ENCODE measurements around the gene CARD11. TPM values are rescaled to one million over a fixed set of nuclear protein-coding genes. Genes with fewer than 3 reads are reported as not detected.

The CARD11 gene
- total RNA-seq, 1 donor from 2014 or later = 9.3 TPM

GRCh38 chr7:2929321-2930201 lies 114.1 kb downstream of the CARD11 start:
- no peak for TF ChIP-seq CTCF (IDR thresholded peaks at IDR 0.05; ENCODE audit: unreplicated experiment)
- Mint-ChIP-seq H3K9me3 (no peaks in the 10 kb centered on the region), H3K4me3 (no peak overlapping the region), H3K4me1 (peaks cover 2% of the 10 kb centered on the region), H3K27ac (no peak overlapping the region), H3K27me3 (ENCODE audit: low read depth) (no peaks in the 10 kb centered on the region), H3K36me3 (no peaks in the 10 kb centered on the region)
- DNase-seq (ENCODE audit: low spot score in 2 of 2, unreplicated experiment in 2 of 2) = no peak

GRCh38 chr7:2928613-2929311 lies 114.9 kb downstream of the CARD11 start:
- no peak for TF ChIP-seq CTCF (IDR thresholded peaks at IDR 0.05; ENCODE audit: unreplicated experiment)
- no peak overlapping the region for H3K27ac Mint-ChIP-seq
- H3K4me1 Mint-ChIP-seq = peaks cover 2% of the 10 kb centered on the region
- DNase-seq (ENCODE audit: low spot score in 2 of 2, unreplicated experiment in 2 of 2) = no peak
- H3K4me3 Mint-ChIP-seq = no peak overlapping the region
- H3K27me3 Mint-ChIP-seq (ENCODE audit: low read depth) = no peaks in the 10 kb centered on the region
- H3K9me3 Mint-ChIP-seq = no peaks in the 10 kb centered on the region
- no peaks in the 10 kb centered on the region for H3K36me3 Mint-ChIP-seq

- peaks cover 2% of the 10 kb centered on the region for H3K4me1 Mint-ChIP-seq
- DNase-seq (ENCODE audit: low spot score in 2 of 2, unreplicated experiment in 2 of 2) = no peak
- H3K27me3 Mint-ChIP-seq (ENCODE audit: low read depth) = no peaks in the 10 kb centered on the region
- H3K27ac Mint-ChIP-seq = no peak overlapping the region
- no peak for TF ChIP-seq CTCF (IDR thresholded peaks at IDR 0.05; ENCODE audit: unreplicated experiment)
- no peaks in the 10 kb centered on the region for H3K36me3 Mint-ChIP-seq
- no peaks in the 10 kb centered on the region for H3K9me3 Mint-ChIP-seq
- no peak overlapping the region for H3K4me3 Mint-ChIP-seq
Measured at GRCh38 chr7:2928256-2928612, 115.4 kb downstream of the CARD11 start.

GRCh38 chr7:2927592-2927991 lies 116.1 kb downstream of the CARD11 start:
- no peaks in the 10 kb centered on the region for H3K9me3 Mint-ChIP-seq

GRCh38 chr7:2926896-2927405 lies 116.7 kb downstream of the CARD11 start:
- TF ChIP-seq CTCF (IDR thresholded peaks at IDR 0.05; ENCODE audit: unreplicated experiment) = no peak
- H3K27ac Mint-ChIP-seq = no peak overlapping the region
- H3K4me3 Mint-ChIP-seq = no peak overlapping the region
- H3K36me3 Mint-ChIP-seq = no peaks in the 10 kb centered on the region
- H3K4me1 Mint-ChIP-seq = peaks cover 2% of the 10 kb centered on the region
- DNase-seq (ENCODE audit: low spot score in 2 of 2, unreplicated experiment in 2 of 2) = no peak
- no peaks in the 10 kb centered on the region for H3K9me3 Mint-ChIP-seq
- no peaks in the 10 kb centered on the region for H3K27me3 Mint-ChIP-seq (ENCODE audit: low read depth)

More at GRCh38 chr7:2927592-2927991, 116.1 kb downstream of the CARD11 start:
- no peak for DNase-seq (ENCODE audit: low spot score in 2 of 2, unreplicated experiment in 2 of 2)
- H3K27me3 Mint-ChIP-seq (ENCODE audit: low read depth) = no peaks in the 10 kb centered on the region
- TF ChIP-seq CTCF (IDR thresholded peaks at IDR 0.05; ENCODE audit: unreplicated experiment) = no peak
- H3K4me1 Mint-ChIP-seq = peaks cover 2% of the 10 kb centered on the region
- H3K27ac Mint-ChIP-seq = no peak overlapping the region
- no peak overlapping the region for H3K4me3 Mint-ChIP-seq
- no peaks in the 10 kb centered on the region for H3K36me3 Mint-ChIP-seq
